GM20000 (cell line): ENCODE data around the gene EFCAB8.

ENCODE experiments used
- DNase-seq: peaks from one replicate; pipeline ENCODE4 v3.0.0; 2012; ENCODE audit warnings: low spot score
- TF ChIP-seq, protein P1 (sequence below): IDR thresholded peaks from 2 replicates; pipeline ENCODE4 v1.5.1; 2012; ENCODE audit warnings: mild to moderate bottlenecking, control low read depth; ENCODE audit errors: extremely low read depth, missing control alignments

EFCAB8 gene

DNA sequence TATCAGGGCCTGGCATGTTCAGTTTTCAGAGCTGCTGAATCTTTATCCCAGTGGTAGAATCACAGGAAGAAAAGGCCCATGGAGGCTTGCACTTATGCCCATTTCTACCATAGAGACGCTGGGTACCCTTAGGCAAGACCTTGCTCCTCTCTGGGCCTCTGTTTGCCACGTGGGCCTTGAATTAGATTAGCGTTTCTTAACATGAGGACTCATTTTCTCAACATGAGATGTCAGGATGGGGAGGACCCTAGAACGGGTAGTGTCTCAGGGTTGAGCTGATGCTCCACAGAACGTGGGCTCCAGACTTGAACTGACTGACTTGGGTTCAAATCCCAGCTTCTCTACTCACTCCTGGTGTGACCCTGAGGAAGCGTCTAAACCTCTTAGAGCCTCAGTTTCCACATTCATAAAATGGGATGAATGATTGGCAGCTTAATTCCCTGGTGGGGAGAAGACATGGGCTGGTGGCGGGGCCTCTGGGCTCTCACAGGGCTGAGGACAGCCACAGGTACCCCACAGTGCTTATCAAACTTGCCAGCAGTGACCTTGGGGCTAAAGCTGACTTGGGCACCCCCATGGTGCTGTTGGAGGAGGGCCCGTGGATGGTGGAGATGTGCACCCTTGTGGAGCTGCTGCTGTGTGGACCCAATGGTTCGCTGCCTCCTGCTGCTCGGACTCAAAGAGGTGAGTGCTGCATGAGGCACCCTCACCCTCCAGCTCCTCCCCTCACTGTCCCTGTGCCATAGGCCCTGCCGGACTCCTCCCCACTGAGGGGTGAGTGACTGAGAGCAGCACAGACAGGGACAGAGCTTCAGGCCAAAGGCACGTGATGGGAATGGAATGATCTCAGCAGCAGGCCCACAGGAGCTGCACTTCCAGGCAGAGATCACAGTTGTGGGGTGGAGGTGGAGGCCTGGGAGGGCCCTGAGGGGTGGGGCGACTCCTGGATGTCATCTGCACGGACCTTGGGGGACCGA lies 117.3 kb downstream of the EFCAB8 start:
- TF ChIP-seq, protein P1, sequence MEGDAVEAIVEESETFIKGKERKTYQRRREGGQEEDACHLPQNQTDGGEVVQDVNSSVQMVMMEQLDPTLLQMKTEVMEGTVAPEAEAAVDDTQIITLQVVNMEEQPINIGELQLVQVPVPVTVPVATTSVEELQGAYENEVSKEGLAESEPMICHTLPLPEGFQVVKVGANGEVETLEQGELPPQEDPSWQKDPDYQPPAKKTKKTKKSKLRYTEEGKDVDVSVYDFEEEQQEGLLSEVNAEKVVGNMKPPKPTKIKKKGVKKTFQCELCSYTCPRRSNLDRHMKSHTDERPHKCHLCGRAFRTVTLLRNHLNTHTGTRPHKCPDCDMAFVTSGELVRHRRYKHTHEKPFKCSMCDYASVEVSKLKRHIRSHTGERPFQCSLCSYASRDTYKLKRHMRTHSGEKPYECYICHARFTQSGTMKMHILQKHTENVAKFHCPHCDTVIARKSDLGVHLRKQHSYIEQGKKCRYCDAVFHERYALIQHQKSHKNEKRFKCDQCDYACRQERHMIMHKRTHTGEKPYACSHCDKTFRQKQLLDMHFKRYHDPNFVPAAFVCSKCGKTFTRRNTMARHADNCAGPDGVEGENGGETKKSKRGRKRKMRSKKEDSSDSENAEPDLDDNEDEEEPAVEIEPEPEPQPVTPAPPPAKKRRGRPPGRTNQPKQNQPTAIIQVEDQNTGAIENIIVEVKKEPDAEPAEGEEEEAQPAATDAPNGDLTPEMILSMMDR: no peak
- no peak for DNase-seq

DNA sequence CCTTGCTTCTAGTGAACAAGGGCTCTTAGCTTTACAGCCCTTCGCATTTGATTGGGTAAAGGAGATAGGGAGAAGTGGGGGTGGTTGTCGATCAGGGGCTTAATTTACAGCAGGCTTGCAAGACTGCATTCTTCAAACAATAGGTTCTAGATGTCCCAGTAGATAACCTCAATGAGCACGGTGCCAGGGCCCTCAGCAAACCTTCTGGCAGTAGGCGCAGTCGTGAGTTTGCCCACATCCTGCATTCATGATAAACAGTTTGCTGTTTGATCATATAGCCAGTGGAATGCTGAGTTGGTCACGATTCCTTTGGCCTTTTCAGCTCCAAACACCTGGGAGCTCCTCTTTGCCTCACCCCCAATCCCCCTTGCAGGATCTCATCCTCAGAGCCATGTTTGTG lies 118.0 kb downstream of the EFCAB8 start:
- DNase-seq: no peak
- TF ChIP-seq, protein P1: no peak

DNA sequence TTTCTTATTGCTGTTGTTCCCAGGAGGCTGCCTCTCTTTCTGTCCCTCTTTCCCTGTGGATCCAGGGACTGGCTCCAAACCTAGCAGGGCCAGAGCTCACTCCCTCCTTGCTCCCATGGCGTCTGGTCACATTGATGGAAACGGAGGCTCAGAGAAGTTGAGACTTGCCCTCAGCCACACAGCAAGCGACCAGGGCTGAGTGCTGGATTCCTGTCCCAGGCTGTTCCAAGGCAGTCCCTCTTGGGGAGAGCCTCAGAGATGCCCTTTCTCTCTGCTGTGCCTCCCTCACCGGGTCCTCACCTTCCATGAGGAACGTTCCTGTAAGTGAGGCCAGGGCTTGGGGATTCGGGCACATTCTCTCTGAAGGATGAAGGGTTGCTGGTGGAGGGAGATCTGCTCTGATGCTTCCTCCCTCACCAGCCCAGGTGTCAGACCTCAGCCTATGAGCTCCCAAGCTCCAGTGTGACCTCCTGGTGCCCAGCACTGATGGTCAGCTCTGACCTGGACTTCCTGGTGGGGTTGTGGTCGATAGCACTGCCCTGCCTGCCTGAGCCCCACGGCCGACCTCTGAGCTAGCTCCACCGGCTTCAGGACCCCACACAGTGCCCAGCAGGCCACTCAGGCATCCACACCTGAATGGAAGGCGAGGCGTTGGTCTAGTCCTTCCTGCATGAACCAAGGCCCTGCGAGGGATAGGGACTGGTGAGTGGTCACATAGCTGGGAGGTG lies 118.7 kb downstream of the EFCAB8 start:
- DNase-seq: no peak
- TF ChIP-seq, protein P1: no peak

DNA sequence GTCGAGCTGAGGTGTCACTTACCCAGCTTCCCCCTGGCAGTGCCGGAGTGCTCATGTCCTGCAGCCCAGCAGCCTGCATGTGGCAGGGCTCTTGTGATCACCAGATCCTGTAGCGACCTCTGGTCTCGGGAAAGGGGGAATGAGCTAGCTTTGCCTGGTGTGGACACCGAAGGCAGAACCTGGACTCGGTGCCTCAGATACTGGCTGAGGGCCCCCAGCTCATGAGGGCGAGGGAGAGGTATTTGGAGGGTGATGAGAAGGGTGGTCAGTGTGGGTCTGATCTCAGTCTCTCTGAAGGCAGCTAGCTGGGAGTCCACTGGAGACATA lies 119.2 kb downstream of the EFCAB8 start:
- DNase-seq: no peak
- TF ChIP-seq, protein P1: no peak

DNA sequence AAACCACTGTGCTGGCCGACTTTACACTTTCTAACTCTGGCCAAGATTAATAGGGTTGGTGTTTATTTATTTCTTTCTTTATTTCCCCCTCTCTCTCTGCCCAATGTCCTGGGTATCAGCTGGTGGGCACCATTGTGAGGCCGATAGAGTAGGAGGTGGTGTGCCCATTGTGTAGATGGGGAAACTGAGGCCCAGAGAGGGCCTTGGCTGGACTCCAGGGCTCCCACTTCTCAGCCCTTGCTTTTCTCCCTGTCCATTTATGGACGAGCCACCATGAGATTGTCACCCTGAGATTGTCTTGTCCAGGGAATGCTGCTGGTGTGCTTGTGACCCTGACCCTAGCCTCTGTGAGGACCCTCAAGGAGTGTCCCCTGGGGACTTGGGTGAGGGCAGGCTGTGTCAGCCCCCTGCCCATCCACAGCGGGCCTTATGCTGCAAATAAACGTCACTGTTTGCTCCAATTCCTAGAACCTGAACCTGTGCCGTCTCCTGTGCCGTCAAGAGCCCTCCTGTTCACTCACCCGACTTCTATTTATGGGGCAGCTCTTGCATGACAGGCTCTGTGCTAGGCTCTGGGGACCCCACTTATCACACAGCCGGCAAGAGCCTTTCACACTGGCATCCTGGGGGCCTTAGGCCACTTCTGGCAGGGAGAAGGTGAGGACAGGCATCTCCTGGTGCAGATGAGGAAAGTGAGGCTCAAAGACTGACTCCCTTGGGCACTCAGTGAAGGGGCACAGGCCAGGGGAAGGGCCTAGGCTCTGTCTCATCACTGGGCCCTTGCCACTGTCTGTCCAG lies 120.7 kb downstream of the EFCAB8 start:
- TF ChIP-seq, protein P1: no peak

DNA sequence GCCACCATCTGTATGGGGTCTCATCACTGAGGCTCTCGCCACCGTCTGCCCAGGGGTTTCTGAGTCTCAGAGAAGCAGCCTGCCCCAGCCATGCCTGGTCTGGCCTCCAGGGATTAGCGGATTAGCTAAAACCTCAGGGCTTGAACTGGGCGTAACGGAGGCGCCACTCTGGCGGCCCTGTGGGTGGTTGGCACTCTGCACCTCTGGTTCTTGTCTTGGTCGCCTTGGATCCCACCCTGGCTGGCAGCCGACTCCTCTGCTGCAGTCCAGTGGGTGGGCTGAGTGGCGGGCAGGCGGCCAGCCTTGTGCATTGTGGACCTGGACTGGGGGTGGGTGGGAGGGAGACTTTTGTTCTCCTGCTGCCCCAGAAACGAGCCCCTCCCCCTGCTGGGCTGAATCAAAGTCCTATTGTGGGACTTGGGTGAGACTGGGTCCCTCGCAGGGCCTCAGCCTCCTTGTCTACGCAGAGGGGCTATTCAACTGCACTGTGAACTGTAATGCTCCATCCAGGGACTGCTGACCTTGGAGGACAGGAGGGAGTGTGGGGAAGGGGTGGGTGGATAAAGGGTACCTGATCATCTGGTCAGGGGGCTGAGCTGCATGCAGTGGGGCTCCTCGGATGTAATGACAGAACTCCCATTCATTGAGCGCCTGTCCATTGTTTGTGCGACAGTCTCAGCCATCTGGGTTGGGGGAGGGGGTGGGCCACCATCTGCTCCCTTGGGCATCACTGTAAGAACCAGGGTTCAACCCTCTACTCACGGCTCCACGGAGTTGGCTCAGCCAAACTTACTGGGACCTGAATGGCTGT lies 121.6 kb downstream of the EFCAB8 start:
- TF ChIP-seq, protein P1: no peak
- no peak for DNase-seq

More for the DNA sequence above, 120.7 kb downstream of the EFCAB8 start:
- no peak for DNase-seq
